Measurements from ENCODE around the gene PDZD8. TPM values are rescaled to one million over a fixed set of nuclear protein-coding genes. Genes with fewer than 3 reads are reported as not detected.

PDZD8 gene
- total RNA-seq, 1 experiment from 2014 or later, result 16.0 TPM

DNA sequence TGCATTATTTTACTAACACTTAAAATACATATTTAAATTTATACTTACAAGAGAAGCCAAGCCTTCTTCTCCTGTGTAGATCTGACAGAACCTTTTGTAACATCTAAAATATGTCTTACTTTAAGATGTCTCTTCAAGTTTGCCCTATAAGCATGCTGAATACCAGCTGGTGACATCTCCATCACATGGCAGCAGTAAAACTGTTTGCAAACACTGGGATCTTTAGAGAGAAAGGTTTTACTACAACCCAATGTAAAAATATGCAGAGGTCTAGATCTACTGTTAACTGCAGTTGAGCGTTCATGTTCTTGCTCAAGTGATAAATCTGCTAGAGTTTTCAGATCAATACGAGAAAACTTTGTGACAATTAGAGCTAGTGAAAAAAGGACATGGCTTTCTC lies 23.2 kb downstream of the PDZD8 start:
- ChIA-PET CTCF (no interaction called here), POLR2A (ENCODE audit: unreplicated experiment) (no interaction called here)
- Histone ChIP-seq H3K4me1 (replicated peaks; ENCODE audit: insufficient read depth) (no peaks in the 10 kb centered on the region), H3K9me3 (ENCODE audit: insufficient read depth, low read depth) (no peaks in the 10 kb centered on the region), H3K4me2 (no peak overlapping the region), H3K4me3 (no peak overlapping the region), H3K27me3 (ENCODE audit: insufficient read depth, low read depth) (no peaks in the 10 kb centered on the region), H3F3A (ENCODE audit: insufficient read depth, low read depth) (no peaks in the 10 kb centered on the region), H4K20me1 (ENCODE audit: insufficient read depth) (no peaks in the 10 kb centered on the region), H2AFZ (no peak overlapping the region), H3K79me2 (ENCODE audit: low read depth) (peaks cover 63% of the 10 kb centered on the region), H3K9me2 (ENCODE audit: insufficient read depth) (no peaks in the 10 kb centered on the region), H3K36me3 (ENCODE audit: low read depth) (no peaks in the 10 kb centered on the region), H3K27ac (no peak overlapping the region)
- no peak for DNase-seq
- intact Hi-C loops (cut with micrococcal nuclease; ENCODE audit: unreplicated experiment), result no loop called here
- TF ChIP-seq, protein P1, sequence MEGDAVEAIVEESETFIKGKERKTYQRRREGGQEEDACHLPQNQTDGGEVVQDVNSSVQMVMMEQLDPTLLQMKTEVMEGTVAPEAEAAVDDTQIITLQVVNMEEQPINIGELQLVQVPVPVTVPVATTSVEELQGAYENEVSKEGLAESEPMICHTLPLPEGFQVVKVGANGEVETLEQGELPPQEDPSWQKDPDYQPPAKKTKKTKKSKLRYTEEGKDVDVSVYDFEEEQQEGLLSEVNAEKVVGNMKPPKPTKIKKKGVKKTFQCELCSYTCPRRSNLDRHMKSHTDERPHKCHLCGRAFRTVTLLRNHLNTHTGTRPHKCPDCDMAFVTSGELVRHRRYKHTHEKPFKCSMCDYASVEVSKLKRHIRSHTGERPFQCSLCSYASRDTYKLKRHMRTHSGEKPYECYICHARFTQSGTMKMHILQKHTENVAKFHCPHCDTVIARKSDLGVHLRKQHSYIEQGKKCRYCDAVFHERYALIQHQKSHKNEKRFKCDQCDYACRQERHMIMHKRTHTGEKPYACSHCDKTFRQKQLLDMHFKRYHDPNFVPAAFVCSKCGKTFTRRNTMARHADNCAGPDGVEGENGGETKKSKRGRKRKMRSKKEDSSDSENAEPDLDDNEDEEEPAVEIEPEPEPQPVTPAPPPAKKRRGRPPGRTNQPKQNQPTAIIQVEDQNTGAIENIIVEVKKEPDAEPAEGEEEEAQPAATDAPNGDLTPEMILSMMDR (conservative IDR thresholded peaks at IDR 0.05), result no peak
- TF ChIP-seq EZH2 (IDR thresholded peaks at IDR 0.05; ENCODE audit: low read depth), result no peak
- BruUV-seq (replicated peaks), result no TSS peak

DNA sequence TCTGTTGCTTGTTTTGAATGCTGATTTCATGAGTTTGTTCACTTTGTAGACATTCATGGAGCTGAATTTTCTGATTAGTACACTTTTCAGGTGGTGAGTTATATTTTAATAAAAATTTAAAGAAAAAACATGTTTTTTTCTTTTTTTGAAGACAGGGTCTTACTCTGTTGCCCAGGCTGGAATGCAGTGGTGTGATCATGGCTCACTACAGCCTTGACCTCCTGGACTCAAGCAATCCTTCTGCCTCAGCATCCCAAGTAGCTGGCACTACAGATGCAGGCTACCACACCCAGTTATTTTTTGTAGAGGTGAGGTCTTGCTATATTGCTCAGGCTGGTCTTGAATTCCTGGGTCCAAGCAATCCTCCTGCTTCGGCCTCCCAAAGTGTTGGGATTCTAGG lies 23.7 kb downstream of the PDZD8 start:
- Histone ChIP-seq H3K79me2 (ENCODE audit: low read depth) (peaks cover 68% of the 10 kb centered on the region), H3K4me2 (no peak overlapping the region), H2AFZ (no peak overlapping the region), H3K36me3 (ENCODE audit: low read depth) (no peaks in the 10 kb centered on the region), H3K27me3 (ENCODE audit: insufficient read depth, low read depth) (no peaks in the 10 kb centered on the region), H3K9me2 (ENCODE audit: insufficient read depth) (no peaks in the 10 kb centered on the region), H4K20me1 (ENCODE audit: insufficient read depth) (no peaks in the 10 kb centered on the region), H3K27ac (no peak overlapping the region), H3K4me1 (replicated peaks; ENCODE audit: insufficient read depth) (no peaks in the 10 kb centered on the region), H3K9me3 (ENCODE audit: insufficient read depth, low read depth) (no peaks in the 10 kb centered on the region), H3F3A (ENCODE audit: insufficient read depth, low read depth) (no peaks in the 10 kb centered on the region), H3K4me3 (no peak overlapping the region)
- TF ChIP-seq, protein P1 (conservative IDR thresholded peaks at IDR 0.05), result no peak
- TF ChIP-seq EZH2 (IDR thresholded peaks at IDR 0.05; ENCODE audit: low read depth), result no peak
- no TSS peak for BruUV-seq (replicated peaks)
- ChIA-PET POLR2A (ENCODE audit: unreplicated experiment) (no interaction called here), CTCF (no interaction called here)
- no peak for DNase-seq
- intact Hi-C loops (cut with micrococcal nuclease; ENCODE audit: unreplicated experiment), result no loop called here

DNA sequence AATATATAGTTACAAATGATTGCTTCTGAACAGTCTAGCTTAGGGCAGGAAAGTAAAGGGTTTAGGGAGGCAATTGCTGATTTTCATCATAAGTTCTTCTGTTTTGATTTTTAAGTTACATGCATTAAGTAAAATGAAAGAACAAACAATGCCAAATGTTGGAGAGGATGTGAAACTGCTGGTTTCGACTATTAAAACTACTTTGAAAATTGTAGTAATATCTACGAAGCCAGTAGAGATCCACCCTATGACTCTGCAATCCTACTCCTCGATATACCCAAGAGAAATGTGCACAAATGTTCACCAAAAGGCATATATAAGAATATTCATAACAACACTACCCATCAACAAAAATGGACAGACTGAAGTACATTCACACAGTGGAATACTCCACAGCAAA lies 24.3 kb downstream of the PDZD8 start:
- Histone ChIP-seq H3K4me3 (no peak overlapping the region), H3F3A (ENCODE audit: insufficient read depth, low read depth) (no peaks in the 10 kb centered on the region), H3K9me3 (ENCODE audit: insufficient read depth, low read depth) (no peaks in the 10 kb centered on the region), H2AFZ (no peak overlapping the region), H3K9me2 (ENCODE audit: insufficient read depth) (no peaks in the 10 kb centered on the region), H3K4me2 (no peak overlapping the region), H3K27ac (no peak overlapping the region), H3K27me3 (ENCODE audit: insufficient read depth, low read depth) (no peaks in the 10 kb centered on the region), H3K36me3 (ENCODE audit: low read depth) (no peaks in the 10 kb centered on the region), H4K20me1 (ENCODE audit: insufficient read depth) (no peaks in the 10 kb centered on the region), H3K4me1 (replicated peaks; ENCODE audit: insufficient read depth) (no peaks in the 10 kb centered on the region), H3K79me2 (ENCODE audit: low read depth) (peaks cover 74% of the 10 kb centered on the region)
- no peak for DNase-seq
- intact Hi-C loops (cut with micrococcal nuclease; ENCODE audit: unreplicated experiment), result no loop called here
- ChIA-PET POLR2A (ENCODE audit: unreplicated experiment) (no interaction called here), CTCF (no interaction called here)
- TF ChIP-seq, protein P1 (conservative IDR thresholded peaks at IDR 0.05), result no peak
- no peak for TF ChIP-seq EZH2 (IDR thresholded peaks at IDR 0.05; ENCODE audit: low read depth)
- BruUV-seq (replicated peaks), result no TSS peak
